T-helper 17 cell (primary cell): Measurements from ENCODE around the gene POLD3. TPM values are rescaled to one million over a fixed set of nuclear protein-coding genes. Genes with fewer than 3 reads are reported as not detected.
"Not testable (repeated sequence)": the region's sequence is repeated elsewhere in the genome, so short reads cannot be mapped to it uniquely, and the experiment has no call there.

Source experiments
- ATAC-seq: fragments of 150-1000 bp; cut with Tn5 transposase; 2 replicates; pipeline ENCODE4 v1.10.0; 2021; ENCODE audit warnings: mild to moderate bottlenecking, moderate library complexity
- DNase-seq, 3 donors: peaks; one replicate each; pipeline versions ENCODE4 v3.0.0 to v3.0.0-alpha.2; 2020 to 2021
- H3K9me3 ChIP-seq: one replicate; pipeline ENCODE4 v1.7.0; 2013; ENCODE audit warnings: low read length, mild to moderate bottlenecking; ENCODE audit not compliant: control insufficient read depth, poor library complexity, severe bottlenecking
- H3K27ac Mint-ChIP-seq: one replicate; pipeline ENCODE4 v1.8.0; 2022; ENCODE audit warnings: mild to moderate bottlenecking, moderate library complexity, mixed read lengths
- H3K27me3 Mint-ChIP-seq: one replicate; pipeline ENCODE4 v1.8.0; 2022; ENCODE audit warnings: mixed read lengths
- H3K36me3 Mint-ChIP-seq: one replicate; pipeline ENCODE4 v1.8.0; 2022; ENCODE audit warnings: low read depth, mixed read lengths
- H3K4me1 Mint-ChIP-seq: one replicate; pipeline ENCODE4 v1.8.0; 2022; ENCODE audit warnings: mild to moderate bottlenecking, mixed read lengths
- H3K4me3 Mint-ChIP-seq: one replicate; pipeline ENCODE4 v1.8.0; 2022; ENCODE audit warnings: mild to moderate bottlenecking, moderate library complexity, mixed read lengths
- total RNA-seq, 4 donors: library from RNA in 2 of 4; stranded (reverse) in 2 of 4; gene quantifications; one replicate each; pipeline ENCODE4 v1.2.3 and lab custom pipeline; 2022 to 2026

Gene POLD3
- total RNA-seq, 2 donors from 2014 or later, result 10.8 to 11.1 TPM

GRCh38 chr11:74571062-74571399 is 21.4 kb upstream of the POLD3 start:
- Mint-ChIP-seq H3K4me3 (no peak overlapping the region), H3K27me3 (peaks cover 5% of the 10 kb centered on the region), H3K4me1 (no peaks in the 10 kb centered on the region), H3K36me3 (no peaks in the 10 kb centered on the region), H3K27ac (no peak overlapping the region)
- DNase-seq (no peak), ATAC-seq (no peak)
- no peaks in the 10 kb centered on the region for H3K9me3 ChIP-seq

- Mint-ChIP-seq H3K4me1 (no peaks in the 10 kb centered on the region), H3K36me3 (no peaks in the 10 kb centered on the region), H3K27ac (no peak overlapping the region), H3K4me3 (no peak overlapping the region), H3K27me3 (peaks cover 5% of the 10 kb centered on the region)
- ATAC-seq (no peak), DNase-seq (no peak)
- H3K9me3 ChIP-seq, result no peaks in the 10 kb centered on the region
Measured at GRCh38 chr11:74572349-74572748, 20.0 kb upstream of the POLD3 start.

- Mint-ChIP-seq H3K4me1 (no peaks in the 10 kb centered on the region), H3K27me3 (peaks cover 5% of the 10 kb centered on the region), H3K36me3 (no peaks in the 10 kb centered on the region), H3K4me3 (no peak overlapping the region), H3K27ac (no peak overlapping the region)
- DNase-seq (no peak), ATAC-seq (no peak)
- H3K9me3 ChIP-seq, result no peaks in the 10 kb centered on the region
Measured at GRCh38 chr11:74574563-74574962, 17.8 kb upstream of the POLD3 start.

- no peaks in the 10 kb centered on the region for H3K9me3 ChIP-seq
- Mint-ChIP-seq H3K27ac (no peak overlapping the region), H3K4me1 (peaks cover 1% of the 10 kb centered on the region), H3K36me3 (no peaks in the 10 kb centered on the region), H3K4me3 (no peak overlapping the region), H3K27me3 (no peaks in the 10 kb centered on the region)
- ATAC-seq (no peak), DNase-seq (no peak)
Measured at GRCh38 chr11:74575999-74576398, 16.4 kb upstream of the POLD3 start.

- no peak overlapping the region for H3K4me3 Mint-ChIP-seq
- H3K27ac Mint-ChIP-seq, result no peak overlapping the region
- H3K36me3 Mint-ChIP-seq, result no peaks in the 10 kb centered on the region
- no peaks in the 10 kb centered on the region for H3K9me3 ChIP-seq
- H3K4me1 Mint-ChIP-seq, result peaks cover 3% of the 10 kb centered on the region
- DNase-seq, result no peak
- no peaks in the 10 kb centered on the region for H3K27me3 Mint-ChIP-seq
- no peak for ATAC-seq
Measured at GRCh38 chr11:74577181-74577580, 15.2 kb upstream of the POLD3 start.

- Mint-ChIP-seq H3K27ac (no peak overlapping the region), H3K27me3 (no peaks in the 10 kb centered on the region), H3K4me1 (peaks cover 3% of the 10 kb centered on the region), H3K4me3 (no peak overlapping the region), H3K36me3 (no peaks in the 10 kb centered on the region)
- no peak for DNase-seq
- no peak for ATAC-seq
- no peaks in the 10 kb centered on the region for H3K9me3 ChIP-seq
Measured at GRCh38 chr11:74577624-74578396, 14.6 kb upstream of the POLD3 start.

GRCh38 chr11:74579577-74580270 is 12.7 kb upstream of the POLD3 start:
- H3K4me1 Mint-ChIP-seq, result peaks cover 3% of the 10 kb centered on the region
- no peaks in the 10 kb centered on the region for H3K9me3 ChIP-seq
- H3K27me3 Mint-ChIP-seq, result no peaks in the 10 kb centered on the region
- no peak overlapping the region for H3K4me3 Mint-ChIP-seq
- peak overlapping the region; percentile 90 for H3K27ac Mint-ChIP-seq
- DNase-seq, result no peak
- H3K36me3 Mint-ChIP-seq, result no peaks in the 10 kb centered on the region
- no peak for ATAC-seq

- no peak overlapping the region for H3K4me3 Mint-ChIP-seq
- no peaks in the 10 kb centered on the region for H3K36me3 Mint-ChIP-seq
- H3K9me3 ChIP-seq, result no peaks in the 10 kb centered on the region
- no peak for ATAC-seq
- no peak overlapping the region for H3K27ac Mint-ChIP-seq
- H3K27me3 Mint-ChIP-seq, result no peaks in the 10 kb centered on the region
- H3K4me1 Mint-ChIP-seq, result peaks cover 3% of the 10 kb centered on the region
- DNase-seq, result no peak
Measured at GRCh38 chr11:74581954-74582547, 10.3 kb upstream of the POLD3 start.

GRCh38 chr11:74583024-74583624 is 9.3 kb upstream of the POLD3 start:
- H3K9me3 ChIP-seq, result no peaks in the 10 kb centered on the region
- Mint-ChIP-seq H3K4me1 (peaks cover 3% of the 10 kb centered on the region), H3K4me3 (no peak overlapping the region), H3K27me3 (no peaks in the 10 kb centered on the region), H3K36me3 (no peaks in the 10 kb centered on the region), H3K27ac (no peak overlapping the region)
- ATAC-seq (no peak), DNase-seq (no peak)

- H3K4me1 Mint-ChIP-seq, result peaks cover 17% of the 10 kb centered on the region
- not testable (repeated sequence) for DNase-seq, H3K4me3 Mint-ChIP-seq, H3K27me3 Mint-ChIP-seq, H3K36me3 Mint-ChIP-seq, ATAC-seq, H3K27ac Mint-ChIP-seq, H3K9me3 ChIP-seq
Measured at GRCh38 chr11:74590492-74590891, 1.9 kb upstream of the POLD3 start.

GRCh38 chr11:74592063-74592440 is 330 bp upstream of the POLD3 start:
- Mint-ChIP-seq H3K4me1 (peaks cover 17% of the 10 kb centered on the region), H3K36me3 (peaks cover 3% of the 10 kb centered on the region), H3K27ac (peak overlapping the region; percentile 96), H3K27me3 (peaks cover 6% of the 10 kb centered on the region), H3K4me3 (peak overlapping the region; percentile 100)
- H3K9me3 ChIP-seq, result no peaks in the 10 kb centered on the region
- ATAC-seq, result no peak
- no peak for DNase-seq

GRCh38 chr11:74593463-74593862 is 1.1 kb downstream of the POLD3 start:
- Mint-ChIP-seq H3K36me3 (peaks cover 3% of the 10 kb centered on the region), H3K4me3 (peak overlapping the region; percentile 100), H3K27ac (peak overlapping the region; percentile 96), H3K27me3 (peaks cover 6% of the 10 kb centered on the region), H3K4me1 (peaks cover 17% of the 10 kb centered on the region)
- ATAC-seq (no peak), DNase-seq (no peak)
- no peaks in the 10 kb centered on the region for H3K9me3 ChIP-seq
